Measurements from ENCODE around the gene ARPC4.
A peak's percentile ranks its signal among the peaks of the same experiment; 100 is the strongest.

Gene ARPC4

GRCh38 chr3:9793161-9793781, 389 bp downstream of the ARPC4 start:
- DNase-seq (ENCODE audit: low spot score): no peak

DNA sequence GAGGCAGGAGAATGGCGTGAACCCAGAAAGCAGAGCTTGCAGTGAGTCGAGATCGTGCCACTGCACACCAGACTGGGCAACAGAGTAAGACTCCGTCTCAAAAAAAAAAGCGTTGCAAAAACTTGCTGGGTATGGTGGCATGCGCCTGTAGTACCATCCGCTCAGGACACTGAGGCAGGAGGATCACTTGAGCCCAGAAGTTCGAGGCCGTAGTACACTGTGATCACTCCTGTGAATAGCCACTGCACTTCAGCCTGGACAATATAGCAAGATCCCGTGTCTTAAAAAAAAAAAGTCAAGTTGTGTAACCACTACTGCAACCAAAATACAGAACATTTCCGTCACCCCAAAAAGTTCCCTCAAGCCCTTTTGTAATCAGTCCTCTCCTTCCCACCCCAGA, 1.5 kb downstream of the ARPC4 start:
- DNase-seq (ENCODE audit: low spot score): no peak

GRCh38 chr3:9795207-9795606, 2.3 kb downstream of the ARPC4 start:
- no peak for DNase-seq (ENCODE audit: low spot score)

DNA sequence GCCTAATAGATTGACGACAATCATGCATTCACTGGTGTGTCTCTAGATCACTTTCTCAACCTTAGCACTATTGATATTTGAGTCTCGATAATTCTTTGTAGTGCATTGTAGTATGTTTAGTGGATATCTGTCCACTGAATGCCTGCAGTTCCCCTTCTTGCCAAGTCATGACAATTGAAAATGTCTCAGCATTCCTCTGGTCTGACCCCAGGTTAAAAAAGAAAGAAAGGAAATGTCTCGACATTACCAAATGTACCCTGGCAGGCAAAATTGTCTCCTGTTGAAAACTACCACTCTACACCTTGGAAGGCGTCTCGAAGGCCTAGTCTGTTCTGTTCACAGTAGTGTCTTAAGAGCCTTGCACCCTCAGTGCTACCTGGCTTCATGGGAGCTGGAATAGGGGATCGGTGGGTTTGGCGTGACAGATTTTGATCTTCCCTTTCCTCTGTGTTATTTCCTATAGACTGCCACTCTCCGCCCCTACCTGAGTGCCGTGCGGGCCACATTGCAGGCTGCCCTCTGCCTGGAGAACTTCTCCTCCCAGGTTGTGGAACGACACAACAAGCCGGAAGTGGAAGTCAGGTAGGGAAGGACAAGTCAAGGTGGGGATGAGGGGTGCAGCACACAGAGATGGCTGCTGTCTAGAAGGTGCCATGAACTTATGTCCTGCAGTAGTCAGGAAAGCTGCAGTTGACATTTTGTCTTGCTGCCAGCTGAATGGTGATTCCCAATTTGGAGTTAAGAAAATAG, 4.5 kb downstream of the ARPC4 start:
- no peak for DNase-seq (ENCODE audit: low spot score)

- DNase-seq (ENCODE audit: low spot score): no peak
Measured at GRCh38 chr3:9800529-9800928, 7.6 kb downstream of the ARPC4 start.

GRCh38 chr3:9803494-9803893, 10.6 kb downstream of the ARPC4 start:
- peak; percentile 59 for DNase-seq (ENCODE audit: low spot score)

GRCh38 chr3:9804996-9805395, 12.1 kb downstream of the ARPC4 start:
- no peak for DNase-seq (ENCODE audit: low spot score)

DNA sequence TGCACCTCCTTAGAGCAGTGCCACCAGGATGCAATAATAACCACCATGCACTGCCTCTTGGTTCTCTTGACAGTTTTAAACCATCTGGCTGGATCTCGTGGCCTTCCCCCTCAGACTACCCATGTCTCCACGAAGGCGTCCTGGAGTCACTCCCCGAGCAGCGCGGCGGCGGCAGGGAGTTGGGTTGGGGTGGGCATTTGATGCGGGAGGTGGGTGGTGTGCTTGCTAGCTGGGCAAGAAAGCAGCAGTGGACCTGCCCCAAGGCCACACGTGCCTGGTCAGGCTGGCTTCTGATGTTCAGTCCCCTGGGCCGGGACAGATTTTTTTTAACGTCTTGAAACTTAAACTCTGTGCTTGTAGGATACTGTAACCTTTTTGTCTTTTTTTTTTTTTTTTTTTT, 13.3 kb downstream of the ARPC4 start:
- no peak for DNase-seq (ENCODE audit: low spot score)

GRCh38 chr3:9806688-9807589, 14.1 kb downstream of the ARPC4 start:
- DNase-seq (ENCODE audit: low spot score): no peak

DNA sequence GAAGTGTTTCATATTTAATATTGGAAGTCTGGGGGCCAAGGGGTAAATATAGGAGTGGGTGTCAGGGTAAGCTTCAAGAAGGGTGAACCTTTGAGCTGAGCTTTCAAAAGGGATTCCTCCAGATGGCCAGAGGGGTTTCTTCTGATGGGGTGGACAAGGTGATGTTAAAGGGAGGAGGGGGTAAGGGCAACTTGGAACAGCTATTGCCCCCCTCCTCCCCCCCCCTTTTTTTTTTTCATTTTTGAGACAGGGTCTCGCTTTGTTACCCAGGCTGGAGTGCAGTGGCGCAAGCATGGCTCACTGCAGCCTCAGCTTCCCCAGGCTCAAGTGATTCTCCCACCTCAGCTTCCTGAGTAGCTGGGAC, 15.1 kb downstream of the ARPC4 start:
- no peak for DNase-seq (ENCODE audit: low spot score)

DNA sequence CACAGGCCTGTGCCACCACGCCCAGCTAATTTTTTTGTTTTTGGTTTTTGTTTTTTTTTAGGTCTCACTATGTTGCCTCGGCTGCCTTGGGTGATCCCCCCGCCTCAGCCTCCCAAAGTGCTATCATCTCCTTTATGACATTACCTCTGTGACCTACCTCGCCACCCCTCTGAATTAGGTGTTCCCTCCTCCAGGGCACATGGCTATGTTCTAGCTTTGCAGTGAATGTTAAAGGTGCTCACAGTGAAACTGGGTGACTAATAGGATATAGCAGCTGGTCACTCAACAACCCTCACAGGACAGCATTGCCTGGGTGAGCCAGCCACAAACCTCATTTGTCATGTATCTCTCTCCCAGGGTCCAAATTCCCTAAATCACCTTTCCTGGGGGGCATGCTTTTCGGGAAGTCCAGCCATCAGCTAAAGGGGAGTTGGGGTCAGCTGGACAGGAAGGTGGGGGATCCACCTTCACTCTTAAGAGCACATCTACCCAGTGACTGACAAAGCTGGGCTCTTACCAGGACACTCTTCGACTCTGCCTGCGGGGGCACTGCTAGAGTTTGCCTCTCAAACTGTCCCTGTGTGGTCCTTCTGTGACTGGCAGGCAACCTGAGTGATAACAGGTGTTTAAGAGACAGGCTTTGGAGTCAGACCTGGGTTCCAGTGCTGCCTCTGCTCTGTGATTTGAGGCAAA, 15.6 kb downstream of the ARPC4 start:
- no peak for DNase-seq (ENCODE audit: low spot score)

DNA sequence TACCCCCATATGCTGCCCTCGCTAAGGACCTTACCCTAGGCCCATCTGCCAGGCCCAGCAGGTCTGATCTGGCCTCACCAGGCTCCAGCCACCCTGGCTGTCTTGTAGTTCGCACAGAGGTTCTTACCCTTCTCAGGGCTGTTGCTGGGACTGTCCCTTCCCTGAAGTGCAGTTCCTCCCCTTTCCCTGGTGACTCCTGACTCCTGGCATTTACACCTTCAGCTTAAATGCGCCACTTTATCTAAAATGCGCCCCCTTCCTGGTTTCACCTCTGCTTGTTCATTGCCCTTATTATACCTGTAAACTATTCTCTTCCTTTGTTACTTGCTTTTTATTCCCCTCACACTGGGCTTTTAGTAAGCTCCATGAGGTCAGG, 16.3 kb downstream of the ARPC4 start:
- DNase-seq (ENCODE audit: low spot score): no peak

DNA sequence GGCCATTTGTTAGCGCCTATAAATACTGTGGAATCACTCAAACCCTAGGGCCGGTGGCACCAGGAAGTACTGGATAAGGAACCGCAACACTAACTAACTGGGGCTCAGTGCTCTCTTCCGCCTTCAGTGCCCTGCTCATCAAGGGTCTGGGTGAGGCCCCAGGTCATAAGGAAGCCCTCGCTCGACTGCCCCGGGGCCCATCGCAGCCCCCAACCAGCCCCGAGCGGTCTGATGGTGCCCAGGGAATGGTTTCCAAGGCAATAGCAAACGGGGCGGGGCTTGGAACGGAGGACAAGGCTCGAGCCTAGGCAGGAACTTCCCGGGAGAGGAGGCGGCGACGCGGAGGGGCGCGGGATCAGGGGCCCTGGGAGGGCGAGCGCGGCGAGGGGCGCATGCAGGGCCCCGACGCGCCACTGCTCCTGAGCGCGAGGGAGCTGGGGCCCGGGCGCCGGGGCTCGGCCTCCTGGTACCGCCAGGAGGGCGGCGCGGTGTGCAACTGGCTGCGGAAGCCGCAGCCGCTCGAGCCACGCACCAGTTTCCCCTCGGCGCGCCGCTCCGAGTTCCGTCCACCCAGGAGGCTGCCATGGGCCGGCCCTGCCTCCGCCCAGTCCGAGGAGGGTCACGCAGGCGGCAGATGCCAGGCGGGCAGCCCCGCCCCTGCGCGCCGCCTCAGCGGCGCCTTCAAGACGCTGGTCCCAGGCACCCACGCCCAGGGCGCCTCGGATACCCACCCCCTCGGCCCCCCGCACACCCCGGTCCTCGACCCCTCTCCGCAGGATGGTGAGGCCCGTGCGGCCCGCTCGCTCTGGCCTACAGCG, 16.9 kb downstream of the ARPC4 start, which contains the start of gene TTLL3:
Gene TTLL3, plus strand, starts transcription at position 648 of the 818 bp plus-strand sequence. CDS start 400 bp downstream, outside the sequence.
- peak; percentile 75 for DNase-seq (ENCODE audit: low spot score)

- no peak for DNase-seq (ENCODE audit: low spot score)
Measured at GRCh38 chr3:9810433-9810770, 17.5 kb downstream of the ARPC4 start.

DNA sequence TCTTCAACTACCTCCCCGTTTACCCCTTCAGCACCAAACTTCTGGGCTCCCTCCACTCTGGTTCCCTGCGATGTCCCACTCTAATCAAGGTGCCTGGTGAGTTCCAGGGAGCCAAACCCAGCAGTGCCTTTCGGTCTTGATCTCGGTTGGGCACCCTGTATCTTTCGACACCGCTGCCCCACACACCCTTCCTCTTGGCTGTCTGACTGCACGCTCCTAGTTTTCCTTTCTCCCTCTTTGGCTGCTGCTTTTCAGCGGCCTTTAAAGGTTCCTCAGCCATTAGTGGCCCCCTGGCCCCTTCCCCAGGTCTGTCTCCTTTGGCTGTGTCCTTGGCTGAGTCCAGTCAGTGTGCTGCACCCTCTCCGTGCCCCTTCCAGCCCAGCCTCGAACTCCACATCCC, 18.0 kb downstream of the ARPC4 start:
- no peak for DNase-seq (ENCODE audit: low spot score)

- DNase-seq (ENCODE audit: low spot score): no peak
Measured at GRCh38 chr3:9812870-9813483, 20.1 kb downstream of the ARPC4 start.

GRCh38 chr3:9815986-9816385, 23.1 kb downstream of the ARPC4 start:
- DNase-seq (ENCODE audit: low spot score): no peak

DNA sequence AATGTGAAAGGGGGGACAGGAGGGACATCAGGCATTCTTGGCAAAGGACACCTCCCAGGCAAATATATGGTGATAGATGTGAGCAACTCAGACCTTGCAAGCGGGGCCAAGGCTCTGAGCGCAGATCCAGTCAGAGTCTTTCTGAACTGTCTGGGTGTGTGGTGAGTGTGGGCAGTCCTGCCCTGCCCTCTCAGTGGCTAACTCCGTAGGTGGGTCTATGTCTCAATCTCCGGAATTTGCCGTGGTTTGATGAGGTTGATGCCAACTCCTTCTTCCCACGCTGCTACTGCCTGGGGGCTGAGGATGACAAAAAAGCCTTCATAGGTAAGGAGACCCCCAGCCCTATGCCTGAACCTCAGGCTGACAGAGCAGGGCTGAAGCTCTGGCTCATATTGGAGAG, 24.6 kb downstream of the ARPC4 start:
- DNase-seq (ENCODE audit: low spot score): no peak

GRCh38 chr3:9818666-9819335, 25.9 kb downstream of the ARPC4 start:
- no peak for DNase-seq (ENCODE audit: low spot score)

DNA sequence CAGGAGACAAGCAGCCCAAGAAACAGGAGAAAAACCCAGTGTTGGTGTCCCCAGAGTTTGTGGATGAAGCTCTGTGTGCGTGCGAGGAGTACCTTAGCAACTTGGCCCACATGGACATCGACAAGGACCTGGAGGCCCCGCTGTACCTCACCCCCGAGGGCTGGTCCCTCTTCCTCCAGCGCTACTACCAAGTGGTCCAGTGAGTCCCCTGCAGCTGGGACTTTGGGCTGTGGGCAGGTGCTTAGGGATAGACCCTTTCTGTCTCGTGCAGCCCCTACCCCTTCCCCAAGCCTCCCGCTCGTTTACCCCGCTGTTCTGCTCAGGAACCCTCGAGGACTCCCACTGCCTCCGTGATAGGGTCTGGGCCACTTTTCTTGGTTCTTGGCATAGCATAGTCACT, 27.7 kb downstream of the ARPC4 start:
- no peak for DNase-seq (ENCODE audit: low spot score)
